GM10266 (cell line): ENCODE measurements around the gene RASA3.

ENCODE experiments used
- DNase-seq: peaks from one replicate; pipeline ENCODE4 v3.0.0; 2012; ENCODE audit errors: extremely low spot score
- CTCF ChIP-seq: IDR thresholded peaks from 2 replicates; pipeline ENCODE4 v1.5.1; 2012; ENCODE audit warnings: mild to moderate bottlenecking, low read depth; ENCODE audit not compliant: control insufficient read depth, insufficient read depth; ENCODE audit errors: missing control alignments

Gene RASA3

GRCh38 chr13:114035583-114036531, 96.6 kb downstream of the RASA3 start:
- DNase-seq, result no peak
- TF ChIP-seq CTCF, result no peak

- no peak for DNase-seq
- TF ChIP-seq CTCF, result no peak
Measured at GRCh38 chr13:114035186-114035582, 97.2 kb downstream of the RASA3 start.

- DNase-seq, result no peak
Measured at GRCh38 chr13:114034481-114034891, 97.9 kb downstream of the RASA3 start.

GRCh38 chr13:114033541-114034315, 98.7 kb downstream of the RASA3 start:
- TF ChIP-seq CTCF, result no peak
- no peak for DNase-seq

More at GRCh38 chr13:114034481-114034891, 97.9 kb downstream of the RASA3 start:
- no peak for TF ChIP-seq CTCF

GRCh38 chr13:114032126-114032799, 100.2 kb downstream of the RASA3 start:
- no peak for DNase-seq
- TF ChIP-seq CTCF, result no peak

GRCh38 chr13:114031631-114032030, 100.8 kb downstream of the RASA3 start:
- no peak for TF ChIP-seq CTCF
- DNase-seq, result no peak
